H9 (cell line): ENCODE measurements around the gene THSD4. TPM values are rescaled to one million over a fixed set of nuclear protein-coding genes. Genes with fewer than 3 reads are reported as not detected.

ENCODE experiments used
- DNase-seq: peaks from one replicate; pipeline ENCODE4 v3.0.0-alpha.2; 2017
- H2AFZ ChIP-seq: one replicate; pipeline ENCODE4 v1.6.1; 2013; ENCODE audit warnings: mild to moderate bottlenecking, low read length, control low read depth, moderate library complexity
- H2AK5ac ChIP-seq: 2 replicates; pipeline ENCODE4 v1.6.1; 2013; ENCODE audit warnings: low read length, control low read depth, mixed read lengths; ENCODE audit not compliant: insufficient read length
- H2BK120ac ChIP-seq: one replicate; pipeline ENCODE4 v1.6.1; 2013; ENCODE audit warnings: low read depth, mild to moderate bottlenecking, low read length, control low read depth, inconsistent platforms; ENCODE audit not compliant: poor library complexity, severe bottlenecking
- H2BK12ac ChIP-seq: 2 replicates; pipeline ENCODE4 v1.6.1; 2013; ENCODE audit warnings: low read length, control low read depth, mixed read lengths, low read depth; ENCODE audit not compliant: insufficient read length
- H2BK15ac ChIP-seq: 2 replicates; pipeline ENCODE4 v1.6.1; 2013; ENCODE audit warnings: low read depth, low read length, control low read depth
- H2BK20ac ChIP-seq: one replicate; pipeline ENCODE4 v1.6.1; 2013; ENCODE audit warnings: low read depth, mild to moderate bottlenecking, low read length, control low read depth, inconsistent platforms; ENCODE audit not compliant: poor library complexity, severe bottlenecking
- H2BK5ac ChIP-seq: 2 replicates; pipeline ENCODE4 v1.6.1; 2013; ENCODE audit warnings: low read length, control low read depth, mixed read lengths; ENCODE audit not compliant: insufficient read length
- H3K14ac ChIP-seq: 2 replicates; pipeline ENCODE4 v1.6.1; 2013; ENCODE audit warnings: low read length, control low read depth; ENCODE audit not compliant: insufficient read depth
- H3K18ac ChIP-seq: 2 replicates; pipeline ENCODE4 v1.6.1; 2013; ENCODE audit warnings: low read depth, mild to moderate bottlenecking, mixed read lengths, low read length, control low read depth; ENCODE audit not compliant: insufficient read length
- H3K23ac ChIP-seq: 2 replicates; pipeline ENCODE4 v1.6.1; 2013; ENCODE audit warnings: low read length, control low read depth, mixed read lengths, low read depth; ENCODE audit not compliant: insufficient read length
- H3K23me2 ChIP-seq: 2 replicates; pipeline ENCODE4 v1.6.1; 2013; ENCODE audit warnings: low read depth, mild to moderate bottlenecking, mixed read lengths, low read length, control low read depth; ENCODE audit not compliant: insufficient read length, poor library complexity, severe bottlenecking
- H3K27ac ChIP-seq: 2 replicates; pipeline ENCODE4 v1.5.1; 2013; ENCODE audit warnings: low read length, control low read depth, mixed read lengths, low read depth; ENCODE audit not compliant: insufficient read length
- H3K27me3 ChIP-seq: 2 replicates; pipeline ENCODE4 v1.6.1; 2013; ENCODE audit warnings: low read length, control low read depth, inconsistent platforms; ENCODE audit not compliant: insufficient read depth
- H3K4ac ChIP-seq: 2 replicates; pipeline ENCODE4 v1.6.1; 2013; ENCODE audit warnings: low read depth, mild to moderate bottlenecking, control low read depth, inconsistent platforms, low read length, moderate library complexity
- H3K4me1 ChIP-seq: 2 replicates; pipeline ENCODE4 v1.6.1; 2013; ENCODE audit warnings: low read length, control low read depth, inconsistent platforms; ENCODE audit not compliant: insufficient read depth
- H3K4me2 ChIP-seq: 2 replicates; pipeline ENCODE4 v1.6.1; 2013; ENCODE audit warnings: low read length, control low read depth, mixed read lengths; ENCODE audit not compliant: insufficient read length, insufficient read depth
- H3K56ac ChIP-seq: 2 replicates; pipeline ENCODE4 v1.6.1; 2013; ENCODE audit warnings: low read depth, mild to moderate bottlenecking, mixed read lengths, low read length, control low read depth; ENCODE audit not compliant: insufficient read length
- H3K79me1 ChIP-seq: 2 replicates; pipeline ENCODE4 v1.6.1; 2013; ENCODE audit warnings: low read depth, mild to moderate bottlenecking, moderate library complexity, low read length, control low read depth, inconsistent platforms; ENCODE audit not compliant: insufficient read depth, poor library complexity, severe bottlenecking
- H3K79me2 ChIP-seq: 2 replicates; pipeline ENCODE4 v1.6.1; 2013; ENCODE audit warnings: low read length, control low read depth, inconsistent platforms; ENCODE audit not compliant: insufficient read depth
- H3K9ac ChIP-seq: 2 replicates; pipeline ENCODE4 v1.6.1; 2013; ENCODE audit warnings: low read length, control low read depth, mixed read lengths; ENCODE audit not compliant: insufficient read length; ENCODE audit errors: extremely low read depth
- H3K9me3 ChIP-seq: one replicate; pipeline ENCODE4 v1.6.1; 2013; ENCODE audit warnings: low read depth, low read length, inconsistent platforms; ENCODE audit not compliant: control insufficient read depth
- H3T11ph ChIP-seq: one replicate; pipeline ENCODE4 v1.6.1; 2013; ENCODE audit warnings: mild to moderate bottlenecking, low read length, control low read depth, inconsistent platforms
- H4K20me1 ChIP-seq: one replicate; pipeline ENCODE4 v1.6.1; 2013; ENCODE audit not compliant: control insufficient read depth, insufficient read length, insufficient read depth
- H4K5ac ChIP-seq: 2 replicates; pipeline ENCODE4 v1.6.1; 2013; ENCODE audit warnings: low read depth, mild to moderate bottlenecking, mixed read lengths, low read length, control low read depth; ENCODE audit not compliant: insufficient read length
- H4K8ac ChIP-seq: replicated peaks from 2 replicates; pipeline ENCODE4 v1.6.1; 2013; ENCODE audit warnings: low read length, control low read depth, mixed read lengths, low read depth; ENCODE audit not compliant: insufficient read length
- H4K91ac ChIP-seq: 2 replicates; pipeline ENCODE4 v1.6.1; 2013; ENCODE audit warnings: low read depth, mild to moderate bottlenecking, moderate library complexity, mixed read lengths, low read length, control low read depth; ENCODE audit not compliant: insufficient read length
- H3K27ac Mint-ChIP-seq, 3 experiments: 2 replicates in 2 of 3; 3 replicates in 1 of 3; pipeline ENCODE4 v1.8.0; 2020 to 2021; ENCODE audit warnings: mixed read lengths in 3 of 3, mild to moderate bottlenecking in 1 of 3, moderate library complexity in 1 of 3
- H3K27me3 Mint-ChIP-seq: 2 replicates; pipeline ENCODE4 v1.8.0; 2021; ENCODE audit warnings: low read depth, mild to moderate bottlenecking, moderate library complexity, mixed read lengths
- H3K36me3 Mint-ChIP-seq, 3 experiments: 2 replicates in 2 of 3; 3 replicates in 1 of 3; pipeline ENCODE4 v1.8.0; 2020 to 2021; ENCODE audit warnings: low read depth in 3 of 3, mixed read lengths in 3 of 3; ENCODE audit not compliant: insufficient read depth in 1 of 3
- H3K4me1 Mint-ChIP-seq, 2 experiments: 2 replicates each; pipeline ENCODE4 v1.8.0; 2020; ENCODE audit warnings: mixed read lengths in 2 of 2
- H3K4me3 Mint-ChIP-seq, 2 experiments: 2 replicates in 1 of 2; 3 replicates in 1 of 2; pipeline ENCODE4 v1.8.0; 2020 to 2021; ENCODE audit warnings: mild to moderate bottlenecking in 2 of 2, mixed read lengths in 2 of 2, moderate library complexity in 1 of 2
- H3K9me3 Mint-ChIP-seq, 2 experiments: 2 replicates in 1 of 2; 3 replicates in 1 of 2; pipeline ENCODE4 v1.8.0; 2020; ENCODE audit warnings: mild to moderate bottlenecking in 2 of 2, mixed read lengths in 2 of 2, moderate library complexity in 1 of 2
- WGBS: extraction: QIAGEN DNeasy Blood & Tissue Kit; methylation state at CpG from one replicate; pipeline ENCODE4 v1.1.7; 2013; ENCODE audit warnings: missing lambda C conversion rate, low lambda C conversion rate, mixed read lengths; ENCODE audit not compliant: insufficient read length; ENCODE audit errors: extremely low coverage; 5-methylcytosine and 5-hydroxymethylcytosine counted together
- total RNA-seq: library from RNA; stranded (reverse); gene quantifications from 2 replicates; pipeline ENCODE4 v1.2.1, GENCODE V29; 2021
- TF ChIP-seq, protein P1 (sequence below): fragments of 200-600 bp; sonication (generic); conservative IDR thresholded peaks from 3 replicates; pipeline ENCODE4 v1.8.0; 2021; ENCODE audit warnings: antibody characterized with exemption, mild to moderate bottlenecking

Gene THSD4
- total RNA-seq, 1 experiment from 2014 or later = 5.5 TPM

DNA sequence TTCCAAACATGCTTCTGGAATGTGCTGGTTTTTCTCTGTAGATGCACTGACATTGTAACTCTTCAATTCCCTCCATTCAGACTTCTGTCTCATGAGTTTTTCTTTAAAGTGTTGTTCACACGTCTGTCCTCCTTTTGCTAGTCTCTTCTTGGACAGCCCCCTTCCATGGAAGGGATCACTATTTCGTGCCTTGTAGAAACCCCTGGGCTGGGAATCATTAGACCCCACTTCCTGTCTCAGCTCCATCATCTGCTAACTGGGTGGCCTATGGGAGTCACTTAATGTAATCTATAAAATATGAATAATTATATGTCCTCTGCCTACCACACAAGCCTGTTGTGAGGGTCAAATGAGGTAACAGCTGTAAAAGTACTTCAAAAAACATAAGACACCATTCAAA lies 110.6 kb downstream of the THSD4 start:
- peak overlapping the region in 1 of 3 experiments; percentile 81; a peak in 1 of 7 replicates for H3K27ac Mint-ChIP-seq
- no peak for DNase-seq

More for the DNA sequence above, 110.6 kb downstream of the THSD4 start:
- H4K91ac ChIP-seq = no peak overlapping the region
- peaks cover 2% of the 10 kb centered on the region; the same call in 1 of the 2 replicates for H3K27me3 Mint-ChIP-seq
- H2AK5ac ChIP-seq = no peak overlapping the region
- peaks cover 0 to 4% (median 3%) of the 10 kb centered on the region in 3 experiments; a peak in 3 of 7 replicates for H3K36me3 Mint-ChIP-seq
- H3K4me2 ChIP-seq = no peak overlapping the region
- no peaks in the 10 kb centered on the region for H3K79me1 ChIP-seq
- no peak overlapping the region for H4K8ac ChIP-seq
- H3K27me3 ChIP-seq = no peaks in the 10 kb centered on the region
- H3K14ac ChIP-seq = no peak overlapping the region
- H2BK5ac ChIP-seq = no peak overlapping the region
- no peak overlapping the region for H3K27ac ChIP-seq
- TF ChIP-seq, protein P1, sequence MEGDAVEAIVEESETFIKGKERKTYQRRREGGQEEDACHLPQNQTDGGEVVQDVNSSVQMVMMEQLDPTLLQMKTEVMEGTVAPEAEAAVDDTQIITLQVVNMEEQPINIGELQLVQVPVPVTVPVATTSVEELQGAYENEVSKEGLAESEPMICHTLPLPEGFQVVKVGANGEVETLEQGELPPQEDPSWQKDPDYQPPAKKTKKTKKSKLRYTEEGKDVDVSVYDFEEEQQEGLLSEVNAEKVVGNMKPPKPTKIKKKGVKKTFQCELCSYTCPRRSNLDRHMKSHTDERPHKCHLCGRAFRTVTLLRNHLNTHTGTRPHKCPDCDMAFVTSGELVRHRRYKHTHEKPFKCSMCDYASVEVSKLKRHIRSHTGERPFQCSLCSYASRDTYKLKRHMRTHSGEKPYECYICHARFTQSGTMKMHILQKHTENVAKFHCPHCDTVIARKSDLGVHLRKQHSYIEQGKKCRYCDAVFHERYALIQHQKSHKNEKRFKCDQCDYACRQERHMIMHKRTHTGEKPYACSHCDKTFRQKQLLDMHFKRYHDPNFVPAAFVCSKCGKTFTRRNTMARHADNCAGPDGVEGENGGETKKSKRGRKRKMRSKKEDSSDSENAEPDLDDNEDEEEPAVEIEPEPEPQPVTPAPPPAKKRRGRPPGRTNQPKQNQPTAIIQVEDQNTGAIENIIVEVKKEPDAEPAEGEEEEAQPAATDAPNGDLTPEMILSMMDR = no peak
- H3K4me3 Mint-ChIP-seq = no peak overlapping the region
- H2BK120ac ChIP-seq = no peak overlapping the region
- no CpG with 5 or more reads among the region's 2 CpGs for WGBS
- no peak overlapping the region for H3K4ac ChIP-seq
- H3K4me1 Mint-ChIP-seq = peaks cover 24 to 38% of the 10 kb centered on the region in 2 experiments
- no peak overlapping the region for H3T11ph ChIP-seq
- H4K20me1 ChIP-seq = no peaks in the 10 kb centered on the region
- H3K79me2 ChIP-seq = no peaks in the 10 kb centered on the region
- no peak overlapping the region for H3K56ac ChIP-seq
- H3K4me1 ChIP-seq = no peaks in the 10 kb centered on the region; the same call in 1 of the 2 replicates
- no peaks in the 10 kb centered on the region for H3K23me2 ChIP-seq
- H3K23ac ChIP-seq = no peak overlapping the region
- H2BK20ac ChIP-seq = no peak overlapping the region
- no peak overlapping the region for H3K9ac ChIP-seq
- no peak overlapping the region for H2AFZ ChIP-seq
- H4K5ac ChIP-seq = no peak overlapping the region
- H2BK12ac ChIP-seq = no peak overlapping the region
- peaks cover 0 to 4% of the 10 kb centered on the region in 2 experiments; a peak in 1 of 5 replicates for H3K9me3 Mint-ChIP-seq
- H2BK15ac ChIP-seq = no peak overlapping the region
- no peak overlapping the region for H3K18ac ChIP-seq
- no peaks in the 10 kb centered on the region for H3K9me3 ChIP-seq
